ENCODE results near the gene GPR39.

Gene GPR39

DNA sequence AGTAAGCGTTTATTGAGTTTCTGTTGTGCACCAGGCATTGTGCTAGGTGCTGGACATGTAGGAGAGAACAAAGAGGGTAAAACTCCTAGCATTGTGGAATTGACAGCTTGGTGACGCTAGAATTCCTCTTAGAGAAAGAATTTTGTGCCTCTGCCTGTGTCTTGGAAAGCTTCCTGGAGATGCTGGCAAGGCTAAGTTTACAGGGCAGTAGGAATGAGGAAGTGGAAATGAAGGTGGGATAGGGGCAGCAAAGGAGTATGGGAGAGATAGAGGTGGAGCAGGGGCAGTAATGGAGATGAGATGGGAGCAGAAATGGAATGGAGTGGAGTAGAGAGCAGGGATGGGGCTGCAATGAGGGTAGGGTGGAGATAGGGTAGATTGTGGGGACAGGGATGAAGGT, 29.8 kb downstream of the GPR39 start:
- no peak for DNase-seq (ENCODE audit: low read depth)

DNA sequence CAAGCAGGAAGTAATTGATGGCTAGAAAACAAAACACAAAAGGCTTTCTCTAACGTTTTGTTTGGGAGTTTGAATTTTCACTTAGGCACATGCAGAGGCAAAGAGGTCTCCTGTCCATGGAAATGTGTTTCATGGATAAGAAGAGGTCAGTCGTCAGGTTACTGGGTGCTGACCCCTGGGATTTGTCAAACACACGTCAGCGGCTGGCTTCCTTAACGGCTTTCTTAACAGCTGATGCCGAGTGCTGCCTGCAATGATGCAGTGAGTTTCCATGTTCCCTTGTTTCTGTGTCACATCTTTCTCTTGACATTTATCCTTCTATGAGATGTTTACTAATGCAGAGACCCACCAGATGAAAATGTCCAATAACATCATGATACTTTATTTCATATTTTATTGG, 31.7 kb downstream of the GPR39 start:
- DNase-seq (ENCODE audit: low read depth): no peak

DNA sequence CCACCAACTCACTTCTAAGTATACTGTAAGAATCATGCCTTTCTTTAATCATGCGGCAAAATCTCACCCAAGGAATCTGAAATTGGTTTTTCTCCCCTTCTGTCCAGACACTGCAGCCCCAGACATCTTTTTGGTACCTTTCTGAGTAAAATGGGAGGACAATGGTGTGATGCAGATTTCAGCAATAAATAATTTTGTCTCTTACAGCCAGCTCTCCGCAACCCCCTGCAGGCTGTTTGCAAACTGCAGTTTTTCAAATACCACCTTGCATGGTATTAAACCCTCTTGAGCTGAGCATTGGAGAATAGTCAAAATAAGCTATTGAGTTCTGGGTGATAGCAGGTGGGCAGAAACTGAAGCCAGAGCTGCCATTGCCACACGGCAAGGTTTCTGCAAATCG, 32.2 kb downstream of the GPR39 start:
- no peak for DNase-seq (ENCODE audit: low read depth)

DNA sequence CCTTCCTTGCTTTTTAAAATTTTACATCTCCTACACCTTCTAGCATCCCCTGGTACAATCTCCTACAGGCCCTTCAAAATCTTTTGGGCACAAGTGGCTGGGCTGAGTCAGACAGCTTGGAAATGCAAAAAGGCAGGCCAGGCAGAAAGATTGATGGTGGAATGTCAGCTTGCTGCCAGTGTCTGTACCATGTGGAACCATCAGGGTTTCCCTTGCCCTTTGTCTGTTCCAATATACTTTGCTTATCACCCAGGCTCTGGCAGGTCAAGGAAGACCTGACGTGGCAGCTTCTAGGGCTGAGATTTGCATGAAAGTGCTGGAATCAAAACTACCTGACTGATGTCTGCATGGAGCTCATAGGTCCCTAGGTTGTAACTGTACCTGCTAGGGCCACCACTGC, 33.3 kb downstream of the GPR39 start:
- no peak for DNase-seq (ENCODE audit: low read depth)

DNA sequence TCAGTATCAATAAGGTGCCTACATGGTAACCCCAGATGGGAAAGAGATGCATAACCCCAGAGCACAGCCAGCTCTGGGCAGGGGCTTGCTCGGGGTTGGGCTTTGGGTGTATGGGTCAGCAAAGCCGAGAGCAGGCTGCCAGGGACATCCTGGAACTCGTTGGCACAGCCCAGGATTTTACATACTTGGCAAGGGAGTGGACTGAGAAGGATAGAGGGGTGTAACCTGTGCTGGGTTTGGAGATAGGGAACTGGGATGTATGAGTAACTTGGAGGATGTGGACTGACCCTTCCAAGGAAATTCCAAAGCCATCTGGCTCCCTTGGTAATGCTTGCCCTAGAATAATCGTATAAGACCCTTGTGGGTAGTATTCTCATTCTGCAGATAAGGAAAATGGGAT, 44.2 kb downstream of the GPR39 start:
- no peak for DNase-seq (ENCODE audit: low read depth)

DNA sequence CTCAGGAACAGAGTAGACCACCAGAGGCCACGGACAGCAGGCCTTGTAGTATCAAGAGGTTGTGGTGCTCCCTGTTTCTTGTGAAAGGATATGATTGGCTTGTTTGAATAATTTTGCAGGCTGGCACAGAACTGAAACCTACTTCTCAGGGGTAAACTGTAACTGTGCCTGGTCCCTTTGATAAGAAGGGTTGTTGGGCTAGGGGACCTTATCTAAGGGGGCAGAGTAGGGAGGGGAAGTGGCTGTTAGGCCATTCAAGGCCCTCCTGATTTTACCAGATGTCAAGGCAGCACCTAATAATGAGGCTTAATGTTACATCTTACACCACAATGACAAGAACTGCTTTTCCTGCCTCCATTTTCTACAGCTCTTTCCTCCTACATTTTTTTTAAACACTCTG, 45.6 kb downstream of the GPR39 start:
- no peak for DNase-seq (ENCODE audit: low read depth)

DNA sequence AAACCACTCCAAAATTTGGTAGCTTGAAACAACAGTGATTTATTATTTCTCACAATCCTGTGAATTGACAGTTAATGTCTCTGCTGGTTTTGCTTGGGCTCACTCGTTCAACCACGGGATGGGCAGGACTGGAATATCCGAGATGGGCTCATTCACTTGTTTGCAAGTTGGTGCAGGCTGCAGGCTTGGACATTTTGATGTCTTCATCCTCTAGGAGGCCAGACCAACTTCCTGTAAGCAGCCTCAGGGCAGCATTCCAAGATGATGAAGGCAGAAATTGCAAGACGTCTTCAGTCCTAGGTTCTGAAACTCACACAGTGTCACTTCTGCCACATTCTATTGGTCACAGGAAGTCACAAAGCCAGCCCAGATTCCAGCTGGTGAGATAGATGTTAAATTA, 47.1 kb downstream of the GPR39 start:
- no peak for DNase-seq (ENCODE audit: low read depth)

DNA sequence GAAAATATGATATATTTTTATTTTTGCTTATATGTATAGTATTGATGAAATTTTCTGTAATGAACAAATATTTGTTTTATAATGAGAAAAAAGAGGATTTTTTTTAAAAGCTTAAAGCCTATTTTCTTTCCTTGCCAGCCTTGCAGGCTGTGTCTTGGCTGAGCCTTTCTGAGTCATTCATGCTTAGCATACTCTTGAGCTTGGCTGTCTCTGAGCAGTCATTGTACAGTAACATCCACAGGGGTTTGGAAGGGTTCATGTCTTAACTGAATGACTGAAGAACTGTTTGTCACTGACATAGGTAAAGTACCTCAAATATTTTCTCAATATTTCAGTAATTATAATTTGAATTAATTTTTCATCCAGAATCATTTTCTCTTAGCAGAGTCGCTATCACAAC, 49.3 kb downstream of the GPR39 start:
- DNase-seq (ENCODE audit: low read depth): no peak

DNA sequence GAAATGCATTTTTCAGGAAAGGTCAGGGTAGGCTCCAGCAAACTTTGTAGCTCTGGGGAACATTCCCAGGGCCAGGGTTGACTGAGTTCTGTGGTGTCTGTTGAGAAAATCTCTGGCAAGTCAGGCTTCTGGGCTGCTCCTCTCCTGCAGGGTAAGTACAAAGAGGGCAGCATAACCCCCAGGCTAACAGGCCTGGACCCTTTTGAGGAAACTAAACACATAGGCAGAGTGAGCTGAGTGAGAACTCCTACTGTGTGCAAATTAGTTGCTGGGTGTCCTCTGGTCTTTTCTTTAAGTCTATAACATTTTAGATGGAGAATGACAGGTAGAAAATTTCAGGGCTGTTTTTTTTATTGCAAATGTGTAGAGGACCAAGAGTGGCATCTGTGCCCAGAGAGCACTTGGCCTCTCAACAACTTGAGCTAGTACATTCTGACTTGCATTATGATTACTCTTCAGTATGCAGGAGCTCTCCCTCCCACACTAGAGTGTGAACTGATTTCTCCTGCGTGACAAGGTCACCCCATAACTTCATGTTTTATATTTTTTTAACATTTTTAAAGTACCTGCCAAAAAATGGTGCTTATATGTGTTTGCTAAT, 49.9 kb downstream of the GPR39 start:
- no peak for DNase-seq (ENCODE audit: low read depth)

DNA sequence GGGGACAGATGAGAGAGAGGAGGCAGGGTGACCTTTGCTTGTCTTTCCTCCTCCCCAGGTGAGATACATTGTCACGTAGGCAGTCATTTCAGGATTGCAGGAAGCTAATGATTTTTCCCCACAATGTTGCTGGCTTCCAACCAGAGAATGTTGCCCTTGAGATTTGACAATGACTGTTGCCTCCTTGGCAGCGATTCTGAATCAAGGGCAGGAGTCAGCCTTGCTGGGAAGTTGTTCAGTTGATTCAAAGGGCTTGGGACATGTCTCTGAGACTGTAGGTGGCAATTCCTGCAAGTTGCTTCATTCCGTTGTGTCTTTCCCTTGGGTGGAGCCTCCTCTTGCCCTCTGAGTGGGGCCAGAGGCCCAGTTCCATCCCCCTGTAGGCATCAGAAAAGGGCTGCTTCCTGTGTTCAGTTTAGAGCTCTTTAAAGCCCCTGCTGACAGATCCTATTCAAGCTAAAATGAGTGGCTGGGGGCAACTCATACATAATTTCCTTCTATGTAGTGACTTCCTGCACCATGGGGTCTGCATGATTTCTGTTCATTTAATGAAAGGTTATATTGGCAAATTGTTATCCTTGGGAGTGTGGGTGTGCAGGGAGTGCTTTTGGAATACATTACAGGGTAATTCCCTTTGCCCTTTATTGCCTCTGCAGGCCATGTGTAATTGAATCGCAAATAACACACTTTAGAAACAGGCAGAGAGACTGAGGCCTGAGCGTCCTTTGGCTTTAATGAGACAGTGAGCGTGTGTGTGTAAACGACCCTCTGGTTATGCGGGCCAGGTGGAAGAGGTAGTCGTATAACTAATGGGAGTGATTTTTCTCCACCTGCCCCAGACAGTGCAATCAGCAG, 52.4 kb downstream of the GPR39 start:
- DNase-seq (ENCODE audit: low read depth): no peak

DNA sequence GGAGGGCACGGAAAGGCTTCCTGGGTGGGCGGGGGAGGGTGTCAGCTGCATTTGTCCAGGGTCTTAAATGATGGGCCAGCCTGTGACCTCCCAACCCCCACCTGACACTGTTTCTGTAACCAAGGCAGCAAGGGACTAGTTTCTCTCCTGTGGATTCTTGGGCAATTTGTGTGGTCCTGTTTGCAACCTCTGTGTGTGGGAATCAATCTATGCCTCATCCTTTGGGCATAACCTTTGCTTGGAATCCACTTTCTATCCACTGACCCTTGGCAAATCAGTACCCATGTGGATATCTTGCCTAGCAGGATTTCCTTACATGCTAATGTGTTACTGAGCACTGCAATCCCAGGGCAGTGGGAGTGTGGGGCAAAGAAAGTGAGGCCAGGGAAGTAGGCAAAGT, 54.1 kb downstream of the GPR39 start:
- DNase-seq (ENCODE audit: low read depth): no peak

DNA sequence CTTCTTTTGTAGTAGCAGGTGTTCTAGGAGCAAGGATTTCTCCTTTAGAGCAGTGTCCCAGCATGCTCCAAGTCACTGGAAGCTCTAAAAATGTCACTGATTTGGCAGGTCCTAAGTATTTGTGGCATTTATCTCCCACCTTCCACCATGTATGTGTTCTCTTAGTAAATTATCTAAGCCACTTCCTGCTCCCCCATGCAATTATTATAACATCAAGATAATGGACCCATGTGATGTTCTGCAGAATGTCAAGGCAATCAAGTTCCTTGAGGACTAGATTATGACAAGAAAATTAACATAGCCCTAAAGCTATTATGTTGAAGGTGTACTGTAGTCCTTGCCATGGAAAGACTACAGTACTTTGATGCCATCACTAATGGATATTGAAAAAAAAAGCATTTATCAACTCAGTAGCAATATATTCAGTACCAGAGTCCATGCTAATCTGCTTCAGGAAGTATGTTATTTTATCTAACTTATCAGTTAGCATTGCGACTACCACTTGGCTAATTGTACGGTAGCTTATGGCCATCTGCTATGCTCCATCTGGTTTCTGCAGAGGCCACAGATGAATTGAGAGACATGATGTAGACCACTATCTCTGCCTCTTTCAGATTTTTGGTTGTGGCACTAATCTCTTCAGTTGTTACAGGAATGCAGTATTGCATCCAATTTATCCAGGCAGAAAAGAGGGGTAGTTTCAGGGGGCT, 56.7 kb downstream of the GPR39 start:
- no peak for DNase-seq (ENCODE audit: low read depth)

DNA sequence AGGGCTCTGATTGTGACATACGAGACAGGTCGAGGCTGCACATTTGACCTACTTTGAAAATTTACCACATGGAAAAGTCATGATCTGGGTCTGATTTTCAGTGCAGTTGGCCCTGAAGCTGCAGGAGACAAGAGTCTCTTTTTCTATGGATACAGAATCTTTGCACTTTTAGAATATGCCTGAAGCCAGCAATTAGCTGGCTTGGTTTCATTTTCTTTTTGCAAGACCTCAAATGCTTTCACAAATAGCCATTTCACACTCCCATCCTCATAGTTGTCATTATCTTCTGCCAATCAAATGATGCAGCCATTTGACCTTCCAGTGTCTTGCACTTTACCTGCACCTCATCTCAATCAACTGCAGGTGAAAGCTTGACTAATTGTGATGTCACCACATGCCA, 59.0 kb downstream of the GPR39 start:
- no peak for DNase-seq (ENCODE audit: low read depth)

DNA sequence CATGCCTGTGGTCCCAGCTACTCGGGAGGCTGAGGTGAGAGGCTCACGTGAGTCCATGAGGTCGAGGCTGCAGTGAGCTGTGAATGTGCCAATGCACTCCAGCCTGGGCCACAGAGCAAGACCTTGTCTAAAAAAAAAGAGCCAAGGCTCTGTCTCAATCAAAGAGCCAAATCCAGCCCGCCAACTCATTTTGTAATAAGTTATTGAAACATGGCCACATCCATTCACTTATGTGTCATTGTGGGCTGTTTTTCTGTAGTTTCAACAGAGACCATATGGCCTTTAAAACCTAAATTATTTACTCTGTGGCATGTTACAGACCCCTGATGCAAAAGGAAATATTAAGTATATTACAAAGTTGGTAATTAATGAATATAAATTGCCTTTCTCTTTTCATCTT, 60.8 kb downstream of the GPR39 start:
- no peak for DNase-seq (ENCODE audit: low read depth)

DNA sequence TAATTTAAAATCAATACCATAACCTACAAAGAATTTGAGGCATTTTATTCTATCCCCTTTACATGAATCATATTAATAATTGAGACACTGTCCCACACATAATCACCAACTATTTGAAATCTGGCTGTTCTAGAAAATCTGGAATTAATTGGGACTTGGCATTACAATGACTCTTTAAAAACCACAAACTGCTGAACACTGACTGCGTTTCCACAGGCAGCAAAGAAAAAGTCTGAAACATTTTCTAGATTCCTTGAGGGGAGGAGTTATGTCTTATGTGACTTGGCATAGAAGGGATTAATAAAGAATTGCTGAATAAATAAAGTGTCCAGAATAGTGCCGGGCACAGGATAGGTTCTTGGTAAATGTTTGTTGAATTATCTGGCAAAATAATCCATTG, 61.4 kb downstream of the GPR39 start:
- DNase-seq (ENCODE audit: low read depth): no peak

DNA sequence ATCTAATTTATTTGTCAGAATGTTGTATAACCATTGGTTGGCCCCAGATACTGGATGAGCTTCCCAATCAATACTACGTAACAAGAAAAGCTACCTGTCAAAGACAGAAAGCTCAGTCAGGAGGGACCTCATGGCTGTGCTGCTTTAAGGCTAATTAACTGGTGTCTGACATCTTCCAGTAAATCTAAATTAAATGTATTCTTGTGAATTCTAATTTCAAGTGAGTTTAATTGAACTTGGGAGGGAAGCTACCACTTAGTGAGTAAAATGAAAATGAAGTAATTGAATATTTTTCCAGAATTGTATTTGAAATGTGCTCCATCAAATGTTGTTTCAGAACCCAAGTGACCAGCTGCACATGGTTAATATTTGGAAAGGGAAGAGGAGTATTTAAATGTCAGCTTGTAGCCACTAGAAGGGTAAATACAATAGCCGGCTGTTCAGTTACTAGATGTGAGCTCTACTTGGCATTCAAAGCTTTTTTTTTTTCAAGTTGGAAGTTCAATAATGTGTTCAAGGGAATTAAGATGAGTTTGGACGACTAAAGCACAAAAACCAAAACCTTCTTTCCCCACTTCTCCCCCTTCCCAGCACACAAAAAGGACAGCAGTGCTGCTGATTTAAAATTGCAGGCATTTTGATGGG, 62.0 kb downstream of the GPR39 start:
- DNase-seq (ENCODE audit: low read depth): no peak

DNA sequence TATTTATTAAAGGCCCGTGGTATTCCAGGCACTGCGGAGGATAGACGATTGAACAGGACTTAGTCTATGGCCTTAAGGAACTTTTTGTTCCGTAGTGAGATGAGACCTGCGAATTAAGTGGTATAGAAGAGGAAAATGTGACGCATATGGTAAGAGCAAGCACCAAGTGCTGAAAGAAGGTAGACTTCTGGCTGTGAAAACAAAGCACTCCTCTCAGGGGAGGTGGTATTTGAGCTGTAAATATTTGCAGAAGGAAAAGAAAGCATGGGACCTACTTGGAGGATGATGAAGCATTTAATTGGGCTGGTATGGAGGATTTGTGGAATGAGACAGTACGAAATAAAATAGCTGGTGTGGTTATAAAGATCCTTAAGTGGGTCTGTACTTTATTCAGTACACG, 62.5 kb downstream of the GPR39 start:
- DNase-seq (ENCODE audit: low read depth): no peak

DNA sequence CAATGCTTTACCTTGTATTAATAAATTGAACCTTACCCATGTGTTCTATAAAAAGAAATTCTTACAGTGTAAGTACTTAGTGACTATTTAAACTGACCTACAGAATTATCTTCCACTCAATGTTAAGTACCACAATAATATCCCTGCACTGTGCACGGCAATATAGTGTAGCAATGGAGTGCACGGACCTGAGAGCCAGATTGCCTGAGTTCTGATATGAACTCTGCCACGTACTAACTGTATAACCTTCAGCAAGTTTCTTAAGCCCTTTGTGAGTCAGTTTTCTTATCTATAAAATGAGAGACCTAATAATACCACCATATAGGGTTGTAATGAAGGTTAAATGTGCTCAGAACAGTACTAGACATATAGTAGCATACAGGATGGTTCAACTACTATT, 66.2 kb downstream of the GPR39 start:
- no peak for DNase-seq (ENCODE audit: low read depth)

DNA sequence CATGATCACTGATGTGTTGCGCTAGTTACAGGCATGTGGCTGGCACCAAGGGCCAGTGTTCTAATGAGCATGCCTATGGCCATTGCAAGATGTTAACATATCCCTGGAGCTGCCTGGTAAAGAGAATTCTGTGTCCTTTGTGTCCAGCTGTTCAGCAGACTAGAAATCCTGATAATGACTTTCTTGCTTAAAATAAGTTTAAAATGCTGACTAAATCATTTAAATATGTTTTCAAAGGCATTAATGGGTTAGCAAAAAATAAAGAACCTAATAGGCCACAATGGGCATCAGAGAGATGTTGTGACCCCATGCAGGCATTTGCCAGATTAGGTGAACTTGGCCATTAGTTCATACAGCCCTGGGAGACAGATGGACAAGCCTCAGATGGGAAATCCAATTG, 67.5 kb downstream of the GPR39 start:
- DNase-seq (ENCODE audit: low read depth): no peak

DNA sequence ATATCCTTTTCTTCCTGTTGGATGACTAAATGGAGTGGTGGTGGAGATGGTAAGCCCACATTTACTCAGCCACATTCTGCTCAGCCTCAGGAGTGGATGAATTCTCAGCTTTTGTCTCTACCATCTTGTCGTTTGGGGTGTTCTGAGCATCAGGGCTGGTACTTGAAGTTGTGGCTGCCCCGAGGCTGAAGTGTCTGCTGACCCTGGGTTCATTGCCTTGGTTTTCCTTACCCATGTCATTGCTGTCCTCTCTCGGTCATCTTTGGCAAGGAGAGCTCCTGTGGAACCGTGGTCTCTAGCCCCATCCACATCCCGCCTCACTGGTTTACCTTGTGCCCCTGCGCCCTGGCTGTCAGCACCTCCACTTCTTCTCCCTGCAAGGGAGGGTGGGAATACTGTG, 71.9 kb downstream of the GPR39 start:
- DNase-seq (ENCODE audit: low read depth): no peak

DNA sequence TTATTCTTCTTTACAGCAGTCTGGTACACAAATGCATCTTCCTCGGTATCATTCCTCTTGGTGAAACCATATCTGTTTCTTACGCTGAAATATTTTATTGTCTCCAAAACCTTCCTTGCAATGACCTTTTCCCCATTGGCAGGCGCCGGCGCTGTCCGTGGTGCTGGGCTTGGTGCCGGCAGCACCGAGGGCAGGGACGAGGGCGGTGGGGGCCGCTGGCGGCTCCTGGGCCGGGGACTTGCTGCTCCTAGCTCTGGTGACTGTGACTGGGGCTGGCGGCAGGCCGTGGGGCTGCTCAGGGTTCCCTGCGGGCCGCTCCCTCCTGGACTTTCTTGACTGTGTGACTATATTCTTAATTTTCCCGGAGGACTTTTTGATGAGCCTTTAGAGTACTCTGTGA, 72.5 kb downstream of the GPR39 start:
- DNase-seq (ENCODE audit: low read depth): no peak

DNA sequence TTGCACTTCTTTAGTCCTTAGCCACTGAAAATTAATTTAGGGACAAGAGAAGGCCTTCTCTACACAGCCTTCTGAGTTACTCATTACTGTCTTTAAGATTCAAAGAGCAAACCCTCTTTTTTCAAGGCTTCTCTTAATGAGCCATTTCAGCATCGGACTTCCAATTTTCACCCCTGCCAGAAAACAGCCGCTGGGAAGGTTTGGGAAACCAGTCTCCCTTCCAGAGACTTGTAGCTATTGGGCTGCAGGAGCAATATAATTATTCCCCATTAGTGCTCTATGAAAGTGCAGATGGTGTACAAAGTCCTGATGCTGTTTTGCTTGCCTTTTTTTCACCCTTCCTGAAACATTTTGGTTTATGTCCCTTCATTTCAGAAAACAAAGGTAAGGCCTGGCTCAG, 79.3 kb downstream of the GPR39 start:
- DNase-seq (ENCODE audit: low read depth): no peak

DNA sequence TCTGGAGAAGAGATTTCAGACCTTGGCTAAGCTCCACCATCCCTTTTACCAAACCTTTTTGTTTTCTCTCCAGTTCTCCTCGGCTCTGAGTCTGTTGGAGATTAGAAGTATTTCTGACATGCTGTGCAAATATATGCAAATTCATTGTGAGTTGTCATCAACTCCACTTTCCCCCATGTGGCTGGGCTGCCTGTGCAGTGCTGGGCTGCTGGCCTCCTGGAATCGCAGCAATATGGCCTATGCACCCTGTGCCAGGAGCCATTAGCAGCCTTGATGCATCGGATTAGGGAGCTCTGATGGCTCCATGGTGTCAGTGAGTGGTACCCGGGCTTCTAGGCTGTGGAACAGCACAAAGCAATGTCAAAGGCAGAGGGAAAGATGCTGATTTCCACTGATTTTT, 80.0 kb downstream of the GPR39 start:
- no peak for DNase-seq (ENCODE audit: low read depth)

All from stimulated activated CD8-positive, alpha-beta memory T cell treated with anti-CD3 and anti-CD28 coated beads, Interleukin-4, amount 100 ng/mL, for 24 hours (primary cell).